H9 (cell line): ENCODE measurements around the gene DUSP2. TPM values are rescaled to one million over a fixed set of nuclear protein-coding genes. Genes with fewer than 3 reads are reported as not detected.
A peak's percentile ranks its signal among the peaks of the same experiment; 100 is the strongest.

Experiments
- DNase-seq: peaks from one replicate; pipeline ENCODE4 v3.0.0-alpha.2; 2017
- H2AFZ ChIP-seq: one replicate; pipeline ENCODE4 v1.6.1; 2013; ENCODE audit warnings: mild to moderate bottlenecking, low read length, control low read depth, moderate library complexity
- H2AK5ac ChIP-seq: 2 replicates; pipeline ENCODE4 v1.6.1; 2013; ENCODE audit warnings: low read length, control low read depth, mixed read lengths; ENCODE audit not compliant: insufficient read length
- H2BK120ac ChIP-seq: one replicate; pipeline ENCODE4 v1.6.1; 2013; ENCODE audit warnings: low read depth, mild to moderate bottlenecking, low read length, control low read depth, inconsistent platforms; ENCODE audit not compliant: poor library complexity, severe bottlenecking
- H2BK12ac ChIP-seq: 2 replicates; pipeline ENCODE4 v1.6.1; 2013; ENCODE audit warnings: low read length, control low read depth, mixed read lengths, low read depth; ENCODE audit not compliant: insufficient read length
- H2BK15ac ChIP-seq: 2 replicates; pipeline ENCODE4 v1.6.1; 2013; ENCODE audit warnings: low read depth, low read length, control low read depth
- H2BK20ac ChIP-seq: one replicate; pipeline ENCODE4 v1.6.1; 2013; ENCODE audit warnings: low read depth, mild to moderate bottlenecking, low read length, control low read depth, inconsistent platforms; ENCODE audit not compliant: poor library complexity, severe bottlenecking
- H2BK5ac ChIP-seq: 2 replicates; pipeline ENCODE4 v1.6.1; 2013; ENCODE audit warnings: low read length, control low read depth, mixed read lengths; ENCODE audit not compliant: insufficient read length
- H3K14ac ChIP-seq: 2 replicates; pipeline ENCODE4 v1.6.1; 2013; ENCODE audit warnings: low read length, control low read depth; ENCODE audit not compliant: insufficient read depth
- H3K18ac ChIP-seq: 2 replicates; pipeline ENCODE4 v1.6.1; 2013; ENCODE audit warnings: low read depth, mild to moderate bottlenecking, mixed read lengths, low read length, control low read depth; ENCODE audit not compliant: insufficient read length
- H3K23ac ChIP-seq: 2 replicates; pipeline ENCODE4 v1.6.1; 2013; ENCODE audit warnings: low read length, control low read depth, mixed read lengths, low read depth; ENCODE audit not compliant: insufficient read length
- H3K23me2 ChIP-seq: 2 replicates; pipeline ENCODE4 v1.6.1; 2013; ENCODE audit warnings: low read depth, mild to moderate bottlenecking, mixed read lengths, low read length, control low read depth; ENCODE audit not compliant: insufficient read length, poor library complexity, severe bottlenecking
- H3K27ac ChIP-seq: 2 replicates; pipeline ENCODE4 v1.5.1; 2013; ENCODE audit warnings: low read length, control low read depth, mixed read lengths, low read depth; ENCODE audit not compliant: insufficient read length
- H3K27me3 ChIP-seq: 2 replicates; pipeline ENCODE4 v1.6.1; 2013; ENCODE audit warnings: low read length, control low read depth, inconsistent platforms; ENCODE audit not compliant: insufficient read depth
- H3K4ac ChIP-seq: 2 replicates; pipeline ENCODE4 v1.6.1; 2013; ENCODE audit warnings: low read depth, mild to moderate bottlenecking, control low read depth, inconsistent platforms, low read length, moderate library complexity
- H3K4me1 ChIP-seq: 2 replicates; pipeline ENCODE4 v1.6.1; 2013; ENCODE audit warnings: low read length, control low read depth, inconsistent platforms; ENCODE audit not compliant: insufficient read depth
- H3K4me2 ChIP-seq: 2 replicates; pipeline ENCODE4 v1.6.1; 2013; ENCODE audit warnings: low read length, control low read depth, mixed read lengths; ENCODE audit not compliant: insufficient read length, insufficient read depth
- H3K56ac ChIP-seq: 2 replicates; pipeline ENCODE4 v1.6.1; 2013; ENCODE audit warnings: low read depth, mild to moderate bottlenecking, mixed read lengths, low read length, control low read depth; ENCODE audit not compliant: insufficient read length
- H3K79me1 ChIP-seq: 2 replicates; pipeline ENCODE4 v1.6.1; 2013; ENCODE audit warnings: low read depth, mild to moderate bottlenecking, moderate library complexity, low read length, control low read depth, inconsistent platforms; ENCODE audit not compliant: insufficient read depth, poor library complexity, severe bottlenecking
- H3K79me2 ChIP-seq: 2 replicates; pipeline ENCODE4 v1.6.1; 2013; ENCODE audit warnings: low read length, control low read depth, inconsistent platforms; ENCODE audit not compliant: insufficient read depth
- H3K9ac ChIP-seq: 2 replicates; pipeline ENCODE4 v1.6.1; 2013; ENCODE audit warnings: low read length, control low read depth, mixed read lengths; ENCODE audit not compliant: insufficient read length; ENCODE audit errors: extremely low read depth
- H3K9me3 ChIP-seq: one replicate; pipeline ENCODE4 v1.6.1; 2013; ENCODE audit warnings: low read depth, low read length, inconsistent platforms; ENCODE audit not compliant: control insufficient read depth
- H3T11ph ChIP-seq: one replicate; pipeline ENCODE4 v1.6.1; 2013; ENCODE audit warnings: mild to moderate bottlenecking, low read length, control low read depth, inconsistent platforms
- H4K20me1 ChIP-seq: one replicate; pipeline ENCODE4 v1.6.1; 2013; ENCODE audit not compliant: control insufficient read depth, insufficient read length, insufficient read depth
- H4K5ac ChIP-seq: 2 replicates; pipeline ENCODE4 v1.6.1; 2013; ENCODE audit warnings: low read depth, mild to moderate bottlenecking, mixed read lengths, low read length, control low read depth; ENCODE audit not compliant: insufficient read length
- H4K8ac ChIP-seq: replicated peaks from 2 replicates; pipeline ENCODE4 v1.6.1; 2013; ENCODE audit warnings: low read length, control low read depth, mixed read lengths, low read depth; ENCODE audit not compliant: insufficient read length
- H4K91ac ChIP-seq: 2 replicates; pipeline ENCODE4 v1.6.1; 2013; ENCODE audit warnings: low read depth, mild to moderate bottlenecking, moderate library complexity, mixed read lengths, low read length, control low read depth; ENCODE audit not compliant: insufficient read length
- H3K27ac Mint-ChIP-seq, 3 experiments: 2 replicates in 2 of 3; 3 replicates in 1 of 3; pipeline ENCODE4 v1.8.0; 2020 to 2021; ENCODE audit warnings: mixed read lengths in 3 of 3, mild to moderate bottlenecking in 1 of 3, moderate library complexity in 1 of 3
- H3K27me3 Mint-ChIP-seq: 2 replicates; pipeline ENCODE4 v1.8.0; 2021; ENCODE audit warnings: low read depth, mild to moderate bottlenecking, moderate library complexity, mixed read lengths
- H3K36me3 Mint-ChIP-seq, 3 experiments: 2 replicates in 2 of 3; 3 replicates in 1 of 3; pipeline ENCODE4 v1.8.0; 2020 to 2021; ENCODE audit warnings: low read depth in 3 of 3, mixed read lengths in 3 of 3; ENCODE audit not compliant: insufficient read depth in 1 of 3
- H3K4me1 Mint-ChIP-seq, 2 experiments: 2 replicates each; pipeline ENCODE4 v1.8.0; 2020; ENCODE audit warnings: mixed read lengths in 2 of 2
- H3K4me3 Mint-ChIP-seq, 2 experiments: 2 replicates in 1 of 2; 3 replicates in 1 of 2; pipeline ENCODE4 v1.8.0; 2020 to 2021; ENCODE audit warnings: mild to moderate bottlenecking in 2 of 2, mixed read lengths in 2 of 2, moderate library complexity in 1 of 2
- H3K9me3 Mint-ChIP-seq, 2 experiments: 2 replicates in 1 of 2; 3 replicates in 1 of 2; pipeline ENCODE4 v1.8.0; 2020; ENCODE audit warnings: mild to moderate bottlenecking in 2 of 2, mixed read lengths in 2 of 2, moderate library complexity in 1 of 2
- CTCF ChIP-seq: fragments of 200-600 bp; sonication (generic); conservative IDR thresholded peaks from 3 replicates; pipeline ENCODE4 v1.8.0; 2021; ENCODE audit warnings: antibody characterized with exemption, mild to moderate bottlenecking
- WGBS: extraction: QIAGEN DNeasy Blood & Tissue Kit; methylation state at CpG from one replicate; pipeline ENCODE4 v1.1.7; 2013; ENCODE audit warnings: missing lambda C conversion rate, low lambda C conversion rate, mixed read lengths; ENCODE audit not compliant: insufficient read length; ENCODE audit errors: extremely low coverage; 5-methylcytosine and 5-hydroxymethylcytosine counted together
- total RNA-seq: library from RNA; stranded (reverse); gene quantifications from 2 replicates; pipeline ENCODE4 v1.2.1, GENCODE V29; 2021

DUSP2 gene
- total RNA-seq, 1 experiment from 2014 or later = 14.9 TPM

DNA sequence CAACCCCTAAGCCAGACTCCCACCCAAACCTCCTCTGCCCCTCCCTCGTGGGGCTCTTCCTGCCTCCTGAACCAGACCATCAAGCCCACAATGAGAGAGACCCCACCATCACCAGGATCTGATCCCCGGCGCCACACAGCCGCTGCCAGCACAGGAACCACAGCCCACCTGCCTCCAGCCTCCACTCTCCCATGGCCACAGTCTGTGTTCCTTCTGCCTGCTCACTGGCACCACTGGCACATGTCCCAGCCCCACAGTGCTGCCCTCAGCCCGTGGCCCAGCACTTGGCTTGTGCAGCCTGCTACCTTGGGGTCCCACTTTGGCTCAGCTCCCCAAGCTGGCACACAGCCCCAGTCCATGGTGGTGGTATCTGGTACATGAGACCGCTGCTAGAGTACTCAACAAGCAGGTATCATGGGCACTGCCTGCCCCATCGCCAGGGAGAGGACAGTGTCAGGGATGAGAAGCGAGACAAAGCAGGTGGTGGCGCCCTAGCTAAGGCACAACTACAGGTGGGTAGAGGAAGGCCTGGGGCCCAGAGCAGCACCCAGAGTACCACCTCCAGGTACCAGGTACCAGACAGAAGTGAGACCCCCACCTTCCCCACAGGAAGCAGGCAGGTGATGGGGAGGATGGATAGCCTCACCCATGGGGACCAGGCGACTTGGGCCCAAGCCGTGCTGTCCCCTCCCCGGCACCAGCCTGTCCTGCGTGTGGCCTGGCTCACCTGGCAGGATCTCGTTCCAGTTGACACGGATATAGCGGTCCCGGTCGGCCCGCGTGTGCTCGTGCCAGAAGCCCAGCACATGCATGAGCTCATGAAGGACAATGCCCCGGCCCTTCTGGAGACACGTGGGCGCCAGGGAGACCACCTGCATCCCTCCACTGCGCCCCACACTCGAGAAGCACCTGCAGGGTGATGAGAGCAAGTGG, 13.2 kb downstream of the DUSP2 start:
- Histone ChIP-seq H3K4me1 (no peaks in the 10 kb centered on the region), H4K91ac (no peak overlapping the region), H3K23me2 (no peaks in the 10 kb centered on the region), H2BK12ac (no peak overlapping the region), H2BK15ac (no peak overlapping the region), H4K8ac (no peak overlapping the region), H4K5ac (no peak overlapping the region), H3K14ac (peak overlapping the region; percentile 46; the same call in 1 of the 2 replicates), H4K20me1 (no peaks in the 10 kb centered on the region), H3K27ac (no peak overlapping the region), H2BK20ac (no peak overlapping the region), H3T11ph (no peak overlapping the region), H3K23ac (no peak overlapping the region), H3K56ac (no peak overlapping the region), H3K9me3 (no peaks in the 10 kb centered on the region), H3K9ac (no peak overlapping the region), H2BK5ac (no peak overlapping the region), H2AFZ (no peak overlapping the region), H3K27me3 (no peaks in the 10 kb centered on the region), H3K4ac (no peak overlapping the region), H3K18ac (no peak overlapping the region), H3K79me2 (no peaks in the 10 kb centered on the region), H3K79me1 (no peaks in the 10 kb centered on the region), H2BK120ac (no peak overlapping the region), H2AK5ac (no peak overlapping the region), H3K4me2 (no peak overlapping the region)
- WGBS = no CpG with 5 or more reads among the region's 26 CpGs
- peak overlapping the region in 1 of 3 experiments; percentile 68; a peak in 1 of 7 replicates for H3K27ac Mint-ChIP-seq
- no peak for DNase-seq
- peaks cover 25% of the 10 kb centered on the region for H3K27me3 Mint-ChIP-seq
- H3K36me3 Mint-ChIP-seq = no peaks in the 10 kb centered on the region
- no peak for TF ChIP-seq CTCF
- H3K4me1 Mint-ChIP-seq = no peaks in the 10 kb centered on the region
- H3K4me3 Mint-ChIP-seq = no peak overlapping the region
- H3K9me3 Mint-ChIP-seq = no peaks in the 10 kb centered on the region
